Activated T-helper 1 cell treated with Interleukin-2 at 50 U/mL for 16 hours (primary cell): ENCODE data around the gene PRODH.
"Not testable (repeated sequence)": the region's sequence is repeated elsewhere in the genome, so short reads cannot be mapped to it uniquely, and the experiment has no call there.

Source experiments
- DNase-seq: peaks from one replicate; pipeline ENCODE4 v3.0.0-alpha.2; 2020; ENCODE audit warnings: low read depth

Gene PRODH

DNA sequence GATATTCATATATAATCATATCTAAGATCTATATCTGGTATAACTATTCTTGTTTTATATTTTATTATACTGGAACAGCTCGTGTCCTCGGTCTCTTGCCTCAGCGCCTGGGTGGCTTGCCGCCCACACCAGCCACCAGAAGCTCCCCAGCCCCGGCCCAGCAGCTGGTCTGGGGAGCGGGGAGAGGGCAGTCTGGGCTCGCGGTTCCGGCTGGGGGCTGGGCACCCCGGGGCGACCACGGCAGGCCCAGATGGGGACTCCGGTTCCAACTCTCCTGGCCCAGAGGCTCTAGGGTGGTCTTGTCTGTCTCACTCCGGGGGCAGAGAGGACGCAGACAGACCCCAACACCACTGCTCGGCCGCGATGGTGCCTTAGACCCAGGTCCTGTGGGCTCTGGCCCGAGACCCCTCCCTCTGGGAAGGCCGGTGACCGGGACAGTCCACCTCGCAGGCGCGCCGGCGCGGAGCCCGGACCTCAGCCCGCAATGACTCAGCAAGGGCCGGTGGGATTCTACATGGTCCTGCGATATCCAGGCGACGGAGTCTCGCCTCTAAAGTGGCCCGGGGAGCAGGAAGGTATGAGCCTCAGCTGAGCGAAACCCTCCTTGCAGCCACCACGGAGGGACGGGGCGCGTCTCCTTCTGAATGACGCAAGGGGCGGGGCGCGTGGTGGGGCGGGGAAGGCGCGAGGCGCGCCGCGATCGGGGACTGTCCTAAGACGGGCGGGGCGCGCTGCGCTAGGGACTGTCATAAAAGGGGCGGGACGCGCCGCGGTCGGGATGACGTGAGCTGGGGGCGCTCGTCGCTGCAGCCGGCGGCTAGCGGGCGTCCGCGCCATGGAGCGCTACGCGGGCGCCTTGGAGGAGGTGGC, 30.3 kb downstream of the PRODH start, which contains the start of gene DGCR6:
Gene DGCR6 (plus strand): TSS at position 781 of the 870 bp plus-strand sequence. CDS start 55 bp downstream, at position 836.
- no peak for DNase-seq

DNA sequence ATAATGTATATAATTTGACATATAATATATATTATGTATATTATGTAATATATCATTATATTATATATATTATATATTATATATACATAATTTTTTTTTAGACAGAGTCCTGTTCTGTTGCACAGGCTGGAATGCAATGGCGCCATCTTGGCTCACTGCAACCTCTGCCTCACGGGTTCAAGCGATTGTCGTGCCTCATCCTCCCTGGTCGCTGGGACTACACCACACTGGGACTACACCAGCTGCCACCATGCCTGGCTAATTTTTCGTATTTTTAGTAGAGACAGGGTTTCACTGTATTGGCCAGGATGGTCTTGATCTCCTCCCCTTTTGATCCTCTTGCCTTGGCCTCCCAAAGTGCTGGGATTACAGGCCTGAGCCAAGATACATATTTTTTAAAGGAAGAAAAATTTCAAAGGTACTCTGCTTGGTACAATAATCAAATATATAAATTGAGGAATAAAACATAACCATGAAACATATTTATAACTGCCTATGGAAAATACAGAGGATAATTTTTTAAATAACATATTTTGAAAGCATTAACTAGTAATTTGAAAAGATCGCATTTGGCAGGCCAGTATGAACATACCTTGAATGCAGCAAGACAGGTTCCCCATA, 39.9 kb downstream of the PRODH start:
- DNase-seq, result not testable (repeated sequence)

DNA sequence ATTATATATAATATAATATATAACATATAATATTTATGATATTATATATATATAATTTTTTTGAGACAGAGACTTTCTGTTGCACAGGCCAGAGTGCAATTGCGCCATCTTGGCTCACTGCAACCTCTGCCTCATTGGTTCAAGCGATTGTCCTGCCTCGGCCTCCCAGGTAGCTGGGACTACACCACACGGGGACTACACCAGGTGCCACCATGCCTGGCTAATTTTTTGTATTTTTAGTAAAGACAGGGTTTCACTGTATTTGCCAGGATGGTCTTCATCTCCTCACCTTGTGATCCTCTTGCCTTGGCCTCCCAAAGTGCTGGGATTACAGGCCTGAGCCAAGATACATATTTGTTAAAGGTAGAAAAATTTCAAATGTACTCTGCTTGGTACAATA, 42.3 kb downstream of the PRODH start:
- DNase-seq, result not testable (repeated sequence)

DNA sequence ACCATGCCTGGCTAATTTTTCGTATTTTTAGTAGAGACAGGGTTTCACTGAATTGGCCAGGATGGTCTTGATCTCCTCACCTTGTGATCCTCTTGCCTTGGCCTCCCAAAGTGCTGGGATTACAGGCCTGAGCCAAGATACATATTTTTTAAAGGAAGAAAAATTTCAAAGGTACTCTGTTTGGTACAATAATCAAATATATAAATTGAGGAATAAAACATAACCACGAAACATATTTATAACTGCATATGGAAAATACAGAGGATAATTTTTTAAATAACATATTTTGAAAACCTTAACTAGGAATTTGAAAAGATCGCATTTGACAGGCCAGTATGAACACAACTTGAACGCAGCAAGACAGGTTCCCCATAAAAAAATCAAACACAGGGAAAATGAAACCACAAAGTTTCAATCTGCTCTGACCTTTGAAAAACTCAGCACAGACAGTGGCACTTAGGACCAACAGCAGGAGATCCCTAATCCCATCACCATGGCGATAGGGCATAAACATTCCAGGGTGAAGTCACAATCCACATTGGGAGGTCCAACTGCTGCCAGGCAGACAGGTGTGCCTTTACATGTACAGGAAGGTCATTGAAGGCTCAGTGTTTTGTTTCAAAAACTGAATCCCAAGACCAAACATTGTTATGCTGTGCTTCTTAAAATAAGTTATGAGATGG, 45.4 kb downstream of the PRODH start:
- DNase-seq, result not testable (repeated sequence)

DNA sequence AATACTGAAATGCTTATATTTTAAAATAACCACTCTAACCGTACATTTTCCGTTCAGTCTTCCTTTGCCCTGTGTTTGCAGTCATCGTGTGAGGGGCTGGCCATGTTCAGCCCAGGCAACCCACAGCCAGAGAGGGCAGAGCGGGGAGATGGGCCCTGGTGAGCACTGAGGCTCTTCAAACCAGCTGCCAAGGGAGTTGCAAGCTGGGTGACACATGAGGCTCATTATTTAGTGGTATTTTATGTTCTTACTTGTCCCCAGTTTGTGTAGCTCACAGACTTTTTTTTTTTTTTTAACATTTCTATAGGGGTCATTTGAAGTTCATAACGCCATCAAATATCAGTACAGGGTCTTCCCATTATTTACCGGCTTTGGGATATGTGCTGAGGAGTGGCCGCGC, 48.0 kb downstream of the PRODH start:
- DNase-seq, result no peak

DNA sequence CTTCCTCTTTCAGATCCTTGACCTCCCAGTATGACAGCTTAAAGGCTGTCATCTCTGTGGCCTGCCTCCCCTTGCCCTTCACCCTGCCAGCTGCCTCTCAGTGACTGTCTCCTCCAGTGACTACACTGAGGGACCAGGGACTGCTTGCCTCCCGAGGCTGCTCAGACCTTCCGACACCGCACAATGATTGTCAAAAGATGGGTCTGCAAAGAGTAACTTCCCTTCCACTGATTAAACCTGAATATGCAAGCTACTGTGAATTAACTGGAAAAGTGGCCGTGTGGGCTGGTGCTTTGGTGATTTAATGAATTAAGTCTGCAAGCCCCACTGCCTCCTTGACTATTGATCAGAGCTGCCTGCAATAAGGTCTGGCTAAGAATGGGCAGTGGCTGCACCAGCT, 51.6 kb downstream of the PRODH start:
- DNase-seq, result not testable (repeated sequence)

DNA sequence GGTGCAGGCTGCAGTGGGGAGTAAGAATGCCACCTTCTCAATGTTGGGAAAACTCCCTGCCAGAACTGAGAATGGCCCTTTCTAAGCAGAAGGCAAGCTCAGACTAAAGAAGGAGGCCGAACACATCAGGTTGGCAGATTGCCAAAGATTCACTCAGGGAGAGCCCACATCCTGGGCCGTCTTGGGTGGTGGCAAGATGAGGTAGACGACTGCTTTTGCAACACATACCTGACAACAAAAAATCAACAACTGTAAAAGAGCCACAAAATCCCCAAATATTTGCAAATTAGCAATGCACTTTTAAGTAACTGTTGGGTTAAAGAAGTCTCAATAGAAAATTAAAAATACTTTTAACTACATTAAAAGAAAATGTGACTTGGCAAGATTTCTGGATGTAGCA, 54.8 kb downstream of the PRODH start:
- DNase-seq, result peak; percentile 80
